ENCODE results near the gene CASP8. TPM values are rescaled to one million over a fixed set of nuclear protein-coding genes. Genes with fewer than 3 reads are reported as not detected.

The CASP8 gene
- total and polyA plus RNA-seq, 2 of the 13 experiments (the other 11 are each of a cell fraction or from before 2014, with no cell fraction given): 25.0 to 52.8 TPM

GRCh38 chr2:201233192-201233811 lies 27.0 kb upstream of the CASP8 start (continued):
- peak; percentile 28; the same call in 1 of the 2 replicates for TF ChIP-seq HNF1A (IDR thresholded peaks at IDR 0.05; ENCODE audit: low read depth)
- no peak; the same call in 1 of the 2 replicates for TF ChIP-seq HNF1A (CRISPR knock-in tag; IDR thresholded peaks at IDR 0.05; ENCODE audit: borderline replicate concordance)
- peak; percentile 91 for TF ChIP-seq MXD4 (CRISPR knock-in tag; IDR thresholded peaks at IDR 0.05)
- TF ChIP-seq NFKBIZ (CRISPR knock-in tag; IDR thresholded peaks at IDR 0.05): peak; percentile 83; the same call in 1 of the 2 replicates
- TF ChIP-seq IKZF5 (CRISPR knock-in tag; IDR thresholded peaks at IDR 0.05): peak; percentile 70
- TF ChIP-seq ZNF792 (CRISPR knock-in tag; IDR thresholded peaks at IDR 0.05): 0 out of 2 replicates have a peak, but pooled peaks have one; percentile 51
- peak; percentile 68; the same call in 1 of the 2 replicates for TF ChIP-seq ZNF331 (CRISPR knock-in tag; IDR thresholded peaks at IDR 0.05)
- peak; percentile 55; the same call in 1 of the 2 replicates for TF ChIP-seq NAIF1 (CRISPR knock-in tag; IDR thresholded peaks at IDR 0.05; ENCODE audit: borderline replicate concordance)
- TF ChIP-seq TOE1 (CRISPR knock-in tag; IDR thresholded peaks at IDR 0.05): peak; percentile 62; the same call in 1 of the 2 replicates
- 0 out of 2 replicates have a peak, but pooled peaks have one; percentile 53 for TF ChIP-seq FOXC1 (CRISPR knock-in tag; IDR thresholded peaks at IDR 0.05; ENCODE audit: borderline replicate concordance)
- TF ChIP-seq ZNF784 (CRISPR knock-in tag; IDR thresholded peaks at IDR 0.05; ENCODE audit: borderline replicate concordance): 0 out of 2 replicates have a peak, but pooled peaks have one; percentile 26
- TF ChIP-seq ELF3 (CRISPR knock-in tag; IDR thresholded peaks at IDR 0.05): peak; percentile 76; the same call in 1 of the 2 replicates
- TF ChIP-seq HOXA3 (CRISPR knock-in tag; IDR thresholded peaks at IDR 0.05): peak; percentile 60
- peak; percentile 31; the same call in 1 of the 2 replicates for TF ChIP-seq FOSL2 (CRISPR knock-in tag; IDR thresholded peaks at IDR 0.05)
- TF ChIP-seq HOMEZ (CRISPR knock-in tag; IDR thresholded peaks at IDR 0.05; ENCODE audit: low read depth): peak; percentile 84
- TF ChIP-seq SP5 (CRISPR knock-in tag; IDR thresholded peaks at IDR 0.05; ENCODE audit: borderline replicate concordance, low read depth): peak; percentile 84
- peak; percentile 86 for TF ChIP-seq FOXK2 (IDR thresholded peaks at IDR 0.05)
- TF ChIP-seq MATR3 (CRISPR knock-in tag; IDR thresholded peaks at IDR 0.05): no peak
- TF ChIP-seq POLR2A (IDR thresholded peaks at IDR 0.05; ENCODE audit: insufficient read depth in 1 of 2, low read depth in 2 of 2, low read length in 2 of 2): peak; percentile 93
- peak; percentile 19; the same call in 1 of the 2 replicates for TF ChIP-seq RFXAP (CRISPR knock-in tag; IDR thresholded peaks at IDR 0.05; ENCODE audit: borderline replicate concordance)
- TF ChIP-seq ZNF263 (CRISPR knock-in tag; IDR thresholded peaks at IDR 0.05): peak; percentile 100

Data from HepG2 (cell line).